ENCODE data around the gene PRKRIP1.

Gene PRKRIP1

GRCh38 chr7:102445674-102446071 lies 49.5 kb downstream of the PRKRIP1 start:
- H3K27ac Mint-ChIP-seq: no peak overlapping the region
- H3K4me3 Mint-ChIP-seq: no peak overlapping the region
- no peak for TF ChIP-seq CTCF (IDR thresholded peaks at IDR 0.05; ENCODE audit: unreplicated experiment in 3 of 3)
- peaks cover 5% of the 10 kb centered on the region for H3K4me1 Mint-ChIP-seq
- H3K36me3 Mint-ChIP-seq (ENCODE audit: low read depth): peaks cover 14% of the 10 kb centered on the region
- no peaks in the 10 kb centered on the region for H3K27me3 Mint-ChIP-seq (ENCODE audit: low read depth)
- no peaks in the 10 kb centered on the region for H3K9me3 Mint-ChIP-seq

GRCh38 chr7:102446387-102447156 lies 50.4 kb downstream of the PRKRIP1 start:
- H3K36me3 Mint-ChIP-seq (ENCODE audit: low read depth): peaks cover 12% of the 10 kb centered on the region
- H3K27me3 Mint-ChIP-seq (ENCODE audit: low read depth): no peaks in the 10 kb centered on the region
- H3K9me3 Mint-ChIP-seq: no peaks in the 10 kb centered on the region
- peaks cover 4% of the 10 kb centered on the region for H3K4me1 Mint-ChIP-seq
- H3K27ac Mint-ChIP-seq: no peak overlapping the region
- H3K4me3 Mint-ChIP-seq: no peak overlapping the region
- no peak for TF ChIP-seq CTCF (IDR thresholded peaks at IDR 0.05; ENCODE audit: unreplicated experiment in 3 of 3)

GRCh38 chr7:102447311-102447710 lies 51.1 kb downstream of the PRKRIP1 start:
- no peak overlapping the region for H3K4me3 Mint-ChIP-seq
- H3K27ac Mint-ChIP-seq: no peak overlapping the region
- no peaks in the 10 kb centered on the region for H3K27me3 Mint-ChIP-seq (ENCODE audit: low read depth)
- no peak for TF ChIP-seq CTCF (IDR thresholded peaks at IDR 0.05; ENCODE audit: unreplicated experiment in 3 of 3)
- H3K36me3 Mint-ChIP-seq (ENCODE audit: low read depth): peaks cover 7% of the 10 kb centered on the region
- H3K4me1 Mint-ChIP-seq: no peaks in the 10 kb centered on the region
- no peaks in the 10 kb centered on the region for H3K9me3 Mint-ChIP-seq

- no peak overlapping the region for H3K27ac Mint-ChIP-seq
- no peak overlapping the region for H3K4me3 Mint-ChIP-seq
- no peak for TF ChIP-seq CTCF (IDR thresholded peaks at IDR 0.05; ENCODE audit: unreplicated experiment in 3 of 3)
Measured at GRCh38 chr7:102449136-102449535, 53.0 kb downstream of the PRKRIP1 start.

GRCh38 chr7:102450242-102450641 lies 54.1 kb downstream of the PRKRIP1 start:
- Mint-ChIP-seq H3K27me3 (ENCODE audit: low read depth) (no peaks in the 10 kb centered on the region), H3K9me3 (no peaks in the 10 kb centered on the region), H3K27ac (no peak overlapping the region), H3K4me3 (no peak overlapping the region), H3K4me1 (no peaks in the 10 kb centered on the region), H3K36me3 (ENCODE audit: low read depth) (peaks cover 3% of the 10 kb centered on the region)
- TF ChIP-seq CTCF (IDR thresholded peaks at IDR 0.05; ENCODE audit: unreplicated experiment in 3 of 3): no peak

More at GRCh38 chr7:102449136-102449535, 53.0 kb downstream of the PRKRIP1 start:
- Mint-ChIP-seq H3K36me3 (ENCODE audit: low read depth) (peaks cover 7% of the 10 kb centered on the region), H3K4me1 (no peaks in the 10 kb centered on the region), H3K27me3 (ENCODE audit: low read depth) (no peaks in the 10 kb centered on the region), H3K9me3 (no peaks in the 10 kb centered on the region)
